K562 (cell line): Measurements from ENCODE around the gene MT1M. TPM values are rescaled to one million over a fixed set of nuclear protein-coding genes. Genes with fewer than 3 reads are reported as not detected.
"Not testable (repeated sequence)": the region's sequence is repeated elsewhere in the genome, so short reads cannot be mapped to it uniquely, and the experiment has no call there.

Experiments used
- ATAC-seq: fragments of 200-7000 bp; cut with Tn5 transposase; 3 replicates; pipeline ENCODE4 v1.9.1; 2020; ENCODE audit warnings: moderate library complexity
- BruUV-seq: library from RNA; stranded (reverse); fragments of 400-500 nt; replicated peaks from 2 replicates; lab custom pipeline; 2021; lab: Mats Ljungman, UMichigan
- CTCF ChIA-PET: fragments of 300-600 bp; formaldehyde crosslinking; extraction: SDS; loops from one replicate; lab custom pipeline; 2021; ENCODE audit warnings: low intra/inter-chr PET ratio; lab: Yijun Ruan, JAX
- POLR2A ChIA-PET: fragments of 300-600, 350-650 bp; sonication (Branson Sonifier 250); formaldehyde crosslinking; extraction: SDS; loops from one replicate; lab custom pipeline; 2021; ENCODE audit warnings: antibody characterized with exemption, inconsistent platforms; lab: Yijun Ruan, JAX
- DNase-seq, 4 experiments: peaks; one replicate each; pipeline versions ENCODE4 v3.0.0 to v3.0.0-alpha.2; 2011 to 2018; ENCODE audit warnings: low spot score in 3 of 4, mixed read lengths in 3 of 4; ENCODE audit errors: extremely low read depth in 1 of 4
- FAIRE-seq: peaks from 2 replicates; lab custom pipeline; 2011; peaks lifted over from hg19 to GRCh38; lab: Jason Lieb, UNC
- H2AFZ ChIP-seq: 2 replicates; pipeline ENCODE4 v1.6.0; 2011; ENCODE audit warnings: low read depth, low read length, control low read depth, inconsistent platforms
- H3K27ac ChIP-seq: fragments of 200-600 bp; 3 replicates; pipeline ENCODE4 v1.8.0; 2011; ENCODE audit warnings: low read depth, mild to moderate bottlenecking, control low read depth, inconsistent platforms, low read length, moderate library complexity, mixed read lengths; ENCODE audit errors: extremely low read depth
- H3K27me3 ChIP-seq, 2 experiments: fragments of 300-600 bp in 1 of 2; 2 replicates in 1 of 2; 3 replicates in 1 of 2; pipeline versions ENCODE4 v1.6.0 to v1.8.0; 2011; ENCODE audit warnings: inconsistent platforms in 2 of 2, low read length in 2 of 2, mild to moderate bottlenecking in 1 of 2, mixed read lengths in 1 of 2, moderate library complexity in 1 of 2; ENCODE audit not compliant: control insufficient read depth in 2 of 2, insufficient read depth in 2 of 2
- H3K36me3 ChIP-seq: fragments of 300-600 bp; 3 replicates; pipeline ENCODE4 v1.8.0; 2011; ENCODE audit warnings: mild to moderate bottlenecking, low read length, inconsistent platforms; ENCODE audit not compliant: control insufficient read depth, insufficient read depth
- H3K4me1 ChIP-seq, 2 experiments: fragments of 200-600 bp in 1 of 2; replicated peaks in 1 of 2; 2 replicates in 1 of 2; 3 replicates in 1 of 2; pipeline versions ENCODE4 v1.5.1 to v1.8.0; 2011; ENCODE audit warnings: inconsistent platforms in 2 of 2, low read length in 2 of 2, mild to moderate bottlenecking in 1 of 2, mixed read lengths in 1 of 2, moderate library complexity in 1 of 2; ENCODE audit not compliant: control insufficient read depth in 2 of 2, insufficient read depth in 2 of 2
- H3K4me2 ChIP-seq: 2 replicates; pipeline ENCODE4 v1.6.1; 2011; ENCODE audit warnings: low read length, control low read depth, inconsistent platforms, mixed read lengths; ENCODE audit not compliant: insufficient read depth
- H3K4me3 ChIP-seq: fragments of 200-600 bp; sonication (generic), shearing (Covaris generic); 2 replicates; pipeline ENCODE4 v1.5.1; 2016; ENCODE audit warnings: control low read depth, inconsistent platforms
- H3K79me2 ChIP-seq: fragments of 200-600 bp; 3 replicates; pipeline ENCODE4 v1.8.0; 2011; ENCODE audit warnings: low read length, inconsistent platforms; ENCODE audit not compliant: control insufficient read depth, insufficient read depth
- H3K9ac ChIP-seq, 2 experiments: 2 replicates each; pipeline versions ENCODE4 v1.6.0 to v1.6.1; 2011; ENCODE audit warnings: low read depth in 2 of 2, low read length in 2 of 2, control low read depth in 1 of 2, inconsistent platforms in 1 of 2, mild to moderate bottlenecking in 1 of 2, mixed read lengths in 1 of 2; ENCODE audit not compliant: insufficient read depth in 1 of 2
- H3K9me1 ChIP-seq: one replicate; pipeline ENCODE4 v1.6.0; 2011; ENCODE audit warnings: inconsistent platforms, mild to moderate bottlenecking, low read length, moderate library complexity; ENCODE audit not compliant: control insufficient read depth, insufficient read depth
- H3K9me3 ChIP-seq: replicated peaks from 2 replicates; pipeline ENCODE4 v1.5.1; 2011; ENCODE audit warnings: low read depth, low read length, inconsistent platforms; ENCODE audit not compliant: control insufficient read depth, insufficient read depth
- H4K20me1 ChIP-seq: replicated peaks from 2 replicates; pipeline ENCODE4 v1.6.1; 2011; ENCODE audit warnings: low read length, inconsistent platforms, mixed read lengths; ENCODE audit not compliant: control insufficient read depth, insufficient read depth
- CEBPG ChIP-seq, 3 experiments: fragments of 200-800 bp in 1 of 3; sonication (Bioruptor generic) in 1 of 3; sonication (generic) in 1 of 3; formaldehyde crosslinking in 1 of 3; IDR thresholded peaks in 2 of 3; conservative IDR thresholded peaks in 1 of 3; 2 replicates each; pipeline versions ENCODE4 v1.6.1 to v1.8.0; 2016 to 2022; ENCODE audit warnings: missing compliant biosample characterization in 2 of 3, missing genetic modification characterization in 2 of 3, mild to moderate bottlenecking in 1 of 3, missing genetic modification reagents in 1 of 3
- NKRF ChIP-seq: fragments of 450-650 bp; IDR thresholded peaks from 2 replicates; pipeline ENCODE4 v1.6.1; 2016; ENCODE audit warnings: borderline replicate concordance
- WGBS: fragments of 100-300 bp; shearing (Covaris generic); methylation state at CpG from one replicate; pipeline ENCODE4 v1.1.6; 2016; ENCODE audit warnings: low coverage, mixed read lengths; ENCODE audit not compliant: insufficient coverage; ENCODE audit errors: missing lambda C conversion rate; 5-methylcytosine and 5-hydroxymethylcytosine counted together
- in situ Hi-C: fragments of 300-500 bp; cut with MboI; formaldehyde crosslinking; loops from 4 replicates; pipeline ENCODE4 v1.15.0; 2018; ENCODE audit warnings: inconsistent platforms, mixed read lengths
- intact Hi-C: fragments of 100-400 bp; cut with micrococcal nuclease; formaldehyde crosslinking; loops from 2 replicates; pipeline ENCODE4 v1.14.2; 2022
- polyA plus RNA-seq, 8 experiments: library from polyadenylated mRNA; depleted of rRNA in 4 of 8; stranded (reverse) in 5 of 8; unstranded in 3 of 8; fragments of >200 nt; fragmentation: Nextera tagmentation in 2 of 8; fragmentation: Illumina TruSeq in 1 of 8; extraction: Ambion mirVana in 2 of 8; extraction: Trizol in 1 of 8; gene quantifications; 2 replicates each; pipeline versions ENCODE4 v1.2.1 to v1.2.3, GENCODE V29; 2011 to 2014; ENCODE audit warnings: inconsistent platforms in 1 of 8, missing spikeins in 1 of 8
- total RNA-seq, 7 experiments: library from RNA; depleted of rRNA in 6 of 7; stranded (reverse); fragments of >200 nt in 6 of 7; fragmentation: Illumina TruSeq in 2 of 7; extraction: Trizol in 2 of 7; gene quantifications; 2 replicates each; pipeline versions ENCODE4 v1.2.1 to v1.2.3, GENCODE V29; 2011 to 2021; ENCODE audit warnings: low replicate concordance in 1 of 7

The MT1M gene
- total and polyA plus RNA-seq, 9 of the 15 experiments (the other 6 are each of a cell fraction or from before 2014, with no cell fraction given): not detected

GRCh38 chr16:56672171-56672570 is 39.7 kb downstream of the MT1M start:
- H3K27ac ChIP-seq, DNase-seq, FAIRE-seq, H3K9me1 ChIP-seq, H3K9me3 ChIP-seq, H3K9ac ChIP-seq, CTCF ChIA-PET, ATAC-seq, in situ Hi-C loops, H3K4me2 ChIP-seq, H3K79me2 ChIP-seq, H3K36me3 ChIP-seq, H3K4me3 ChIP-seq, intact Hi-C loops, H2AFZ ChIP-seq, H4K20me1 ChIP-seq, BruUV-seq: not testable (repeated sequence)
- WGBS: 0% methylated on average over 3 of the region's 3 CpGs
- POLR2A ChIA-PET: interaction anchor here (0.7 kb wide), 1 partner anchor 84 kb away, joined by 3 read pairs; no protein-coding TSS in a partner anchor
- H3K4me1 ChIP-seq: peaks cover 0 to 11% of the 10 kb centered on the region in 2 experiments; a peak in 1 of 5 replicates
- H3K27me3 ChIP-seq: peaks cover 46 to 63% of the 10 kb centered on the region in 2 experiments

GRCh38 chr16:56672761-56673536 is 40.5 kb downstream of the MT1M start:
- no TSS peak for BruUV-seq

More at GRCh38 chr16:56672761-56673536, 40.5 kb downstream of the MT1M start:
- no peaks in the 10 kb centered on the region for H3K9me3 ChIP-seq
- no peak overlapping the region for H3K4me3 ChIP-seq
- H2AFZ ChIP-seq: no peak overlapping the region
- H3K9ac ChIP-seq: no peak overlapping the region
- FAIRE-seq (no peak), DNase-seq (no peak), ATAC-seq (no peak)
- ChIA-PET POLR2A (interaction anchor here (0.6 to 0.7 kb wide), 3 partner anchors 11 to 264 kb away, joined by 3 to 6 read pairs (median 4); no protein-coding TSS in a partner anchor), CTCF (interaction anchor here (1.3 to 1.9 kb wide), 3 partner anchors 29 to 159 kb away, joined by 4 to 17 read pairs (median 11); no protein-coding TSS in a partner anchor)
- peaks cover 9% of the 10 kb centered on the region; the same call in 1 of the 2 replicates for H4K20me1 ChIP-seq
- peaks cover 40 to 59% of the 10 kb centered on the region in 2 experiments for H3K27me3 ChIP-seq
- no peaks in the 10 kb centered on the region for H3K9me1 ChIP-seq
- no peaks in the 10 kb centered on the region for H3K79me2 ChIP-seq
- no peak overlapping the region for H3K27ac ChIP-seq
- intact Hi-C loops (no loop called here), in situ Hi-C loops (no loop called here)
- no peaks in the 10 kb centered on the region for H3K36me3 ChIP-seq
- WGBS: 19% methylated on average over 11 of the region's 11 CpGs
- H3K4me1 ChIP-seq: peaks cover 0 to 11% of the 10 kb centered on the region in 2 experiments; a peak in 1 of 5 replicates
- H3K4me2 ChIP-seq: no peak overlapping the region
- no peak for TF ChIP-seq NKRF
- TF ChIP-seq CEBPG (CRISPR knock-in tag; IDR thresholded peaks at IDR 0.05): no peak
- 0 out of 4 replicates have a peak, but pooled peaks of 1 of the 2 experiments have one; percentile 10 for TF ChIP-seq CEBPG (tag; conservative IDR thresholded peaks at IDR 0.05 in 1 of 2, IDR thresholded peaks at IDR 0.05 in 1 of 2)
- TF ChIP-seq, all 486 proteins: peak for 1
